K562 (cell line): ENCODE results near the gene WDR20. TPM values are rescaled to one million over a fixed set of nuclear protein-coding genes. Genes with fewer than 3 reads are reported as not detected.

Source experiments
- ATAC-seq: fragments of 200-7000 bp; cut with Tn5 transposase; 3 replicates; pipeline ENCODE4 v1.9.1; 2020; ENCODE audit warnings: moderate library complexity
- BruUV-seq: library from RNA; stranded (reverse); fragments of 400-500 nt; replicated peaks from 2 replicates; lab custom pipeline; 2021; lab: Mats Ljungman, UMichigan
- CTCF ChIA-PET: fragments of 300-600 bp; formaldehyde crosslinking; extraction: SDS; loops from one replicate; lab custom pipeline; 2021; ENCODE audit warnings: low intra/inter-chr PET ratio; lab: Yijun Ruan, JAX
- POLR2A ChIA-PET: fragments of 300-600, 350-650 bp; sonication (Branson Sonifier 250); formaldehyde crosslinking; extraction: SDS; loops from one replicate; lab custom pipeline; 2021; ENCODE audit warnings: antibody characterized with exemption, inconsistent platforms; lab: Yijun Ruan, JAX
- DNase-seq, 4 experiments: peaks; one replicate each; pipeline versions ENCODE4 v3.0.0 to v3.0.0-alpha.2; 2011 to 2018; ENCODE audit warnings: low spot score in 3 of 4, mixed read lengths in 3 of 4; ENCODE audit errors: extremely low read depth in 1 of 4
- FAIRE-seq: peaks from 2 replicates; lab custom pipeline; 2011; peaks lifted over from hg19 to GRCh38; lab: Jason Lieb, UNC
- H2AFZ ChIP-seq: 2 replicates; pipeline ENCODE4 v1.6.0; 2011; ENCODE audit warnings: low read depth, low read length, control low read depth, inconsistent platforms
- H3K27ac ChIP-seq: fragments of 200-600 bp; 3 replicates; pipeline ENCODE4 v1.8.0; 2011; ENCODE audit warnings: low read depth, mild to moderate bottlenecking, control low read depth, inconsistent platforms, low read length, moderate library complexity, mixed read lengths; ENCODE audit errors: extremely low read depth
- H3K27me3 ChIP-seq, 2 experiments: fragments of 300-600 bp in 1 of 2; 2 replicates in 1 of 2; 3 replicates in 1 of 2; pipeline versions ENCODE4 v1.6.0 to v1.8.0; 2011; ENCODE audit warnings: inconsistent platforms in 2 of 2, low read length in 2 of 2, mild to moderate bottlenecking in 1 of 2, mixed read lengths in 1 of 2, moderate library complexity in 1 of 2; ENCODE audit not compliant: control insufficient read depth in 2 of 2, insufficient read depth in 2 of 2
- H3K36me3 ChIP-seq: fragments of 300-600 bp; 3 replicates; pipeline ENCODE4 v1.8.0; 2011; ENCODE audit warnings: mild to moderate bottlenecking, low read length, inconsistent platforms; ENCODE audit not compliant: control insufficient read depth, insufficient read depth
- H3K4me1 ChIP-seq, 2 experiments: fragments of 200-600 bp in 1 of 2; replicated peaks in 1 of 2; 2 replicates in 1 of 2; 3 replicates in 1 of 2; pipeline versions ENCODE4 v1.5.1 to v1.8.0; 2011; ENCODE audit warnings: inconsistent platforms in 2 of 2, low read length in 2 of 2, mild to moderate bottlenecking in 1 of 2, mixed read lengths in 1 of 2, moderate library complexity in 1 of 2; ENCODE audit not compliant: control insufficient read depth in 2 of 2, insufficient read depth in 2 of 2
- H3K4me2 ChIP-seq: 2 replicates; pipeline ENCODE4 v1.6.1; 2011; ENCODE audit warnings: low read length, control low read depth, inconsistent platforms, mixed read lengths; ENCODE audit not compliant: insufficient read depth
- H3K4me3 ChIP-seq: fragments of 200-600 bp; sonication (generic), shearing (Covaris generic); 2 replicates; pipeline ENCODE4 v1.5.1; 2016; ENCODE audit warnings: control low read depth, inconsistent platforms
- H3K79me2 ChIP-seq: fragments of 200-600 bp; 3 replicates; pipeline ENCODE4 v1.8.0; 2011; ENCODE audit warnings: low read length, inconsistent platforms; ENCODE audit not compliant: control insufficient read depth, insufficient read depth
- H3K9ac ChIP-seq, 2 experiments: 2 replicates each; pipeline versions ENCODE4 v1.6.0 to v1.6.1; 2011; ENCODE audit warnings: low read depth in 2 of 2, low read length in 2 of 2, control low read depth in 1 of 2, inconsistent platforms in 1 of 2, mild to moderate bottlenecking in 1 of 2, mixed read lengths in 1 of 2; ENCODE audit not compliant: insufficient read depth in 1 of 2
- H3K9me1 ChIP-seq: one replicate; pipeline ENCODE4 v1.6.0; 2011; ENCODE audit warnings: inconsistent platforms, mild to moderate bottlenecking, low read length, moderate library complexity; ENCODE audit not compliant: control insufficient read depth, insufficient read depth
- H3K9me3 ChIP-seq: replicated peaks from 2 replicates; pipeline ENCODE4 v1.5.1; 2011; ENCODE audit warnings: low read depth, low read length, inconsistent platforms; ENCODE audit not compliant: control insufficient read depth, insufficient read depth
- H4K20me1 ChIP-seq: replicated peaks from 2 replicates; pipeline ENCODE4 v1.6.1; 2011; ENCODE audit warnings: low read length, inconsistent platforms, mixed read lengths; ENCODE audit not compliant: control insufficient read depth, insufficient read depth
- NBN ChIP-seq: fragments of 450-650 bp; IDR thresholded peaks from 2 replicates; pipeline ENCODE4 v1.6.1; 2016; ENCODE audit warnings: low read depth, mild to moderate bottlenecking
- NFYB ChIP-seq: IDR thresholded peaks from 2 replicates; pipeline ENCODE4 v1.6.1; 2011; ENCODE audit warnings: mild to moderate bottlenecking, moderate library complexity; ENCODE audit not compliant: insufficient read length; ENCODE audit errors: extremely low read depth
- PBX2 ChIP-seq, 2 experiments: IDR thresholded peaks in 1 of 2; conservative IDR thresholded peaks in 1 of 2; 2 replicates each; pipeline ENCODE4 v1.6.1; 2016; ENCODE audit warnings: low read depth in 2 of 2, mild to moderate bottlenecking in 1 of 2, missing compliant biosample characterization in 1 of 2, missing genetic modification characterization in 1 of 2, moderate library complexity in 1 of 2
- POLR2G ChIP-seq: fragments of 200-400 bp; formaldehyde crosslinking; IDR thresholded peaks from 2 replicates; pipeline ENCODE4 v1.6.1; 2017; ENCODE audit warnings: low read depth, mild to moderate bottlenecking, antibody characterized with exemption, low read length, moderate library complexity
- SETDB1 ChIP-seq: IDR thresholded peaks from one replicate; pipeline ENCODE4 v1.6.1; 2012; ENCODE audit warnings: low read length, control low read depth, inconsistent platforms
- WGBS: fragments of 100-300 bp; shearing (Covaris generic); methylation state at CpG from one replicate; pipeline ENCODE4 v1.1.6; 2016; ENCODE audit warnings: low coverage, mixed read lengths; ENCODE audit not compliant: insufficient coverage; ENCODE audit errors: missing lambda C conversion rate; 5-methylcytosine and 5-hydroxymethylcytosine counted together
- in situ Hi-C: fragments of 300-500 bp; cut with MboI; formaldehyde crosslinking; loops from 4 replicates; pipeline ENCODE4 v1.15.0; 2018; ENCODE audit warnings: inconsistent platforms, mixed read lengths
- intact Hi-C: fragments of 100-400 bp; cut with micrococcal nuclease; formaldehyde crosslinking; loops from 2 replicates; pipeline ENCODE4 v1.14.2; 2022
- polyA plus RNA-seq, 8 experiments: library from polyadenylated mRNA; depleted of rRNA in 4 of 8; stranded (reverse) in 5 of 8; unstranded in 3 of 8; fragments of >200 nt; fragmentation: Nextera tagmentation in 2 of 8; fragmentation: Illumina TruSeq in 1 of 8; extraction: Ambion mirVana in 2 of 8; extraction: Trizol in 1 of 8; gene quantifications; 2 replicates each; pipeline versions ENCODE4 v1.2.1 to v1.2.3, GENCODE V29; 2011 to 2014; ENCODE audit warnings: inconsistent platforms in 1 of 8, missing spikeins in 1 of 8
- total RNA-seq, 7 experiments: library from RNA; depleted of rRNA in 6 of 7; stranded (reverse); fragments of >200 nt in 6 of 7; fragmentation: Illumina TruSeq in 2 of 7; extraction: Trizol in 2 of 7; gene quantifications; 2 replicates each; pipeline versions ENCODE4 v1.2.1 to v1.2.3, GENCODE V29; 2011 to 2021; ENCODE audit warnings: low replicate concordance in 1 of 7
- TF ChIP-seq, protein P1 (sequence below): fragments of 450-650 bp; formaldehyde crosslinking; IDR thresholded peaks from 2 replicates; pipeline ENCODE4 v1.4.0; 2020; ENCODE audit warnings: mild to moderate bottlenecking, mixed read lengths

The WDR20 gene
- total and polyA plus RNA-seq, 9 of the 15 experiments (the other 6 are each of a cell fraction or from before 2014, with no cell fraction given), result 7.0 to 15.3 (median 11.8) TPM

DNA sequence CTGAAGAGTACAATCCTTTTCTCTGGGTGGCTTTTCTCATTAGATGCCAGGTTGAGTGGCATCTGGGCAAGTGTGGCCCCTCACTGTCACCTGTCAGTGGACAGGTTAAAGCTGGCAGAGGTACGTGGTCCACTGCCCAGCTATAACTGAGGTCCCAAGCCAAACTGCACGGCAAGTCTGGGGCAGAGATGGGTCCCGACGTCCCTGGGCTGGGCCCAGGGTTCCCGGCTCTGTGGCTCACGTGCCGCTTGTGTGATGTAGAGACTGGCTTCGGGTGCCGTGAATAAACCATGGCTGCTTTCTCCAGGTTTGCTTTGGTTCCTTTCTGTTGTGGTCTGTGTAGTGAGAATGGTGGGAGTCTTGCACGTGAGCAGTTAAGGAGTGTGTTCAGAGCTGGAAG is 77.7 kb downstream of the WDR20 start:
- H3K27ac ChIP-seq, result no peak overlapping the region
- H3K36me3 ChIP-seq, result no peaks in the 10 kb centered on the region; the same call in 2 of the 3 replicates
- CTCF ChIA-PET, result no interaction called here
- no peaks in the 10 kb centered on the region for H3K27me3 ChIP-seq
- intact Hi-C loops (no loop called here), in situ Hi-C loops (no loop called here)
- no peaks in the 10 kb centered on the region for H4K20me1 ChIP-seq
- FAIRE-seq (no peak), DNase-seq (no peak), ATAC-seq (no peak)
- no peak for TF ChIP-seq PBX2 (CRISPR knock-in tag; IDR thresholded peaks at IDR 0.05; ENCODE audit: low read depth)
- no peak for TF ChIP-seq PBX2 (tag; conservative IDR thresholded peaks at IDR 0.05; ENCODE audit: low read depth)
- TF ChIP-seq NFYB, result no peak
- no peak for TF ChIP-seq SETDB1
- no peak for TF ChIP-seq POLR2G
- no peak for TF ChIP-seq NBN
- TF ChIP-seq, protein P1, sequence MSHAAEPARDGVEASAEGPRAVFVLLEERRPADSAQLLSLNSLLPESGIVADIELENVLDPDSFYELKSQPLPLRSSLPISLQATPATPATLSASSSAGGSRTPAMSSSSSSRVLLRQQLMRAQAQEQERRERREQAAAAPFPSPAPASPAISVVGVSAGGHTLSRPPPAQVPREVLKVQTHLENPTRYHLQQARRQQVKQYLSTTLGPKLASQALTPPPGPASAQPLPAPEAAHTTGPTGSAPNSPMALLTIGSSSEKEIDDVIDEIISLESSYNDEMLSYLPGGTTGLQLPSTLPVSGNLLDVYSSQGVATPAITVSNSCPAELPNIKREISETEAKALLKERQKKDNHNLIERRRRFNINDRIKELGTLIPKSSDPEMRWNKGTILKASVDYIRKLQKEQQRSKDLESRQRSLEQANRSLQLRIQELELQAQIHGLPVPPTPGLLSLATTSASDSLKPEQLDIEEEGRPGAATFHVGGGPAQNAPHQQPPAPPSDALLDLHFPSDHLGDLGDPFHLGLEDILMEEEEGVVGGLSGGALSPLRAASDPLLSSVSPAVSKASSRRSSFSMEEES (CRISPR knock-in tag), result no peak
- no peaks in the 10 kb centered on the region for H3K9me3 ChIP-seq
- POLR2A ChIA-PET, result no interaction called here
- peaks cover 0 to 15% of the 10 kb centered on the region in 2 experiments; a peak in 2 of 5 replicates for H3K4me1 ChIP-seq
- no peaks in the 10 kb centered on the region for H3K9me1 ChIP-seq
- H3K4me3 ChIP-seq, result no peak overlapping the region
- H2AFZ ChIP-seq, result no peak overlapping the region
- H3K79me2 ChIP-seq, result no peaks in the 10 kb centered on the region; the same call in 1 of the 3 replicates
- 92% methylated on average over 9 of the region's 10 CpGs for WGBS
- no TSS peak for BruUV-seq
- no peak overlapping the region for H3K9ac ChIP-seq
- H3K4me2 ChIP-seq, result no peak overlapping the region
